Adrenal gland (tissue), 5 donors: ENCODE data around the gene INPP5A.

Source experiments
- CTCF ChIP-seq, 6 experiments: fragments of 450-650 bp in 4 of 6; fragments of 200-600 bp in 2 of 6; sonication (generic) in 1 of 6; IDR thresholded peaks; 1 replicate in 5 of 6; 2 replicates in 1 of 6; pipeline versions ENCODE4 v1.5.1 to v1.8.0; 2016 to 2021; ENCODE audit warnings: antibody characterized with exemption in 6 of 6, mild to moderate bottlenecking in 2 of 6, moderate library complexity in 1 of 6
- POLR2A ChIP-seq, 2 donors: fragments of 450-650 bp; IDR thresholded peaks; one replicate each; pipeline ENCODE4 v1.6.1; 2017; ENCODE audit warnings: antibody characterized with exemption in 2 of 2, mild to moderate bottlenecking in 2 of 2, moderate library complexity in 1 of 2
- donor health status: DM: no; HTN: no; CAD: no.

GRCh38 chr10:132493756-132494290, 43.8 kb upstream of the INPP5A start:
- TF ChIP-seq CTCF (IDR thresholded peaks at IDR 0.05) = no peak
- TF ChIP-seq POLR2A (IDR thresholded peaks at IDR 0.05) = no peak
